GM12873 (cell line): ENCODE data around the gene ADAD2.

Source experiments
- CTCF ChIP-seq: IDR thresholded peaks from 2 replicates; pipeline ENCODE4 v1.5.1; 2012; ENCODE audit warnings: low read depth, mild to moderate bottlenecking, moderate library complexity, low read length, control low read depth; ENCODE audit not compliant: insufficient read depth; ENCODE audit errors: missing control alignments

The ADAD2 gene

DNA sequence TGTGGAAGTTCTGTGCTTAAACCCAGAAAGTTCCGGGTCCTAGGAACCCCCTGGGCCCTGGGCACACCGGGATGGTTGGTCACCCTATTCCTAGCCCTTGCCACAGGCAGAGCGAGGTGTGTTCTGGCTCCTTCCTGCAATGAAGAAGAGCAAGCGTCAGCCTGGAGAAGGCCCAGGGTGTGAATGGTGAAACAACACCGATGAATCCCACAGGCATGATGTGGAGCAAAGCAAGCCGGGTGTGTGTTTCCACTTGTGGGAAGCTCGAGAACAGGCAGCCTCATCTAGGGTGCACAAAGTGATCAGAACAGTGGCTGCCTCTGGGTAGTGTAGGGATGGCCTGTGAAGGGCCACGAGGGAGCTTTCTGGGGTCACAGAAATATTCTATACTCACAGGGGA, 35.1 kb downstream of the ADAD2 start:
- no peak for TF ChIP-seq CTCF

GRCh38 chr16:84227548-84227947, 36.6 kb downstream of the ADAD2 start:
- no peak for TF ChIP-seq CTCF

GRCh38 chr16:84228256-84228838, 37.4 kb downstream of the ADAD2 start:
- no peak for TF ChIP-seq CTCF

DNA sequence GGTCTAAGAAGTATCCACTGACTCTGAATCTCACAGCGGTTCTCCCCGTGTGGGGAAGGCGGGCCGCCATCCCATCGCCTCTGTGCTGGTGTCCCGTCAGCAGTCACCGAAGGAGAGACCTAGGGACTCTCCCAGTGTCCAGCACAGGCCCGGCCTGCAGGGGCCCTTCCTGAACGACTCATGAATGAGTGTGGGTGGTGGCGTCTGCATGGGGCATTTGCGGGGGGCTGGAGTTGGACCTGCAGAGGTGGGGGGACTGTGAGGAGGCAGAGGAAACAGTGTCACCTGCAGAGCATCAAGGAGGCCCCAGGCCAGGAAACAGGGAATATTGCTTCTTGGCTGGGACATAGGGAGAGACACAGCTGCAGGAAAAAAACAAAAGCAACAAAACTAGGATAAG, 38.5 kb downstream of the ADAD2 start:
- no peak for TF ChIP-seq CTCF

- no peak for TF ChIP-seq CTCF
Observed at GRCh38 chr16:84232060-84232459, 41.1 kb downstream of the ADAD2 start.

- TF ChIP-seq CTCF: no peak
Observed at GRCh38 chr16:84232969-84233368, 42.0 kb downstream of the ADAD2 start.

DNA sequence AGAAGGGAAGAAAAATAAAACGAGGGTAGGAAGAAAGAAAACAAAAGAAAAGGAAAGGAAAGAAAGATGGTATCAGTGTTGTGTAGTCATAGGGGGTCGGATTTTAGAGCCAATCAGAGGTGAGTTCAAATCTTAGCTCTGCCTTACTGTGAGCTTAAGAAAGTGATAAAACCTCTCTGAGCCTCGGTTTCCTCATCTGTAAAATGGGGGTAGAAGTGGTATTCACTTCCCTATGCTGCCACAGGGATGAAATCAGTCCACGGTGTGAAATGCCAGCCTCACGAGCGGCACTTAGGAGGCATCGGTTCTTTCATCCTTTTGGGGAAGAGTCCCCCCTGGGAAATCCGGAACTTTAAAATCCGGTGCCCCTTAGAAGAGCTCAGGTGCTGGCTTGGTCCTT, 42.8 kb downstream of the ADAD2 start:
- TF ChIP-seq CTCF: no peak
